ENCODE measurements around the gene KHDC4.

The KHDC4 gene

GRCh38 chr1:155962599-155963211 is 28.5 kb upstream of the KHDC4 start:
- Mint-ChIP-seq H3K4me1 (ENCODE audit: low read depth) (peaks cover 71% of the 10 kb centered on the region), H3K4me3 (no peak overlapping the region), H3K36me3 (ENCODE audit: low read depth) (peaks cover 98% of the 10 kb centered on the region), H3K9me3 (no peaks in the 10 kb centered on the region), H3K27me3 (no peaks in the 10 kb centered on the region), H3K27ac (peak overlapping the region; percentile 69)
- intact Hi-C loops (cut with micrococcal nuclease), result no loop called here

GRCh38 chr1:155961937-155962336 is 27.7 kb upstream of the KHDC4 start:
- H3K27me3 Mint-ChIP-seq, result no peaks in the 10 kb centered on the region
- no peaks in the 10 kb centered on the region for H3K9me3 Mint-ChIP-seq
- H3K27ac Mint-ChIP-seq, result peak overlapping the region; percentile 69
- no peak overlapping the region for H3K4me3 Mint-ChIP-seq
- H3K36me3 Mint-ChIP-seq (ENCODE audit: low read depth), result peaks cover 98% of the 10 kb centered on the region
- peaks cover 67% of the 10 kb centered on the region for H3K4me1 Mint-ChIP-seq (ENCODE audit: low read depth)
- intact Hi-C loops (cut with micrococcal nuclease), result no loop called here

GRCh38 chr1:155960081-155960745 is 26.0 kb upstream of the KHDC4 start:
- peaks cover 98% of the 10 kb centered on the region for H3K36me3 Mint-ChIP-seq (ENCODE audit: low read depth)
- intact Hi-C loops (cut with micrococcal nuclease), result no loop called here
- H3K9me3 Mint-ChIP-seq, result no peaks in the 10 kb centered on the region
- no peaks in the 10 kb centered on the region for H3K27me3 Mint-ChIP-seq
- peak overlapping the region; percentile 64 for H3K27ac Mint-ChIP-seq
- no peak overlapping the region for H3K4me3 Mint-ChIP-seq
- peaks cover 51% of the 10 kb centered on the region for H3K4me1 Mint-ChIP-seq (ENCODE audit: low read depth)

GRCh38 chr1:155957411-155957915 is 23.2 kb upstream of the KHDC4 start:
- Mint-ChIP-seq H3K27me3 (no peaks in the 10 kb centered on the region), H3K36me3 (ENCODE audit: low read depth) (peaks cover 100% of the 10 kb centered on the region), H3K4me1 (ENCODE audit: low read depth) (peaks cover 41% of the 10 kb centered on the region), H3K4me3 (no peak overlapping the region), H3K27ac (no peak overlapping the region), H3K9me3 (no peaks in the 10 kb centered on the region)
- intact Hi-C loops (cut with micrococcal nuclease), result no loop called here

GRCh38 chr1:155954645-155955044 is 20.4 kb upstream of the KHDC4 start:
- peaks cover 100% of the 10 kb centered on the region for H3K36me3 Mint-ChIP-seq (ENCODE audit: low read depth)
- H3K9me3 Mint-ChIP-seq, result no peaks in the 10 kb centered on the region
- peaks cover 40% of the 10 kb centered on the region for H3K4me1 Mint-ChIP-seq (ENCODE audit: low read depth)
- H3K27ac Mint-ChIP-seq, result peak overlapping the region; percentile 64
- H3K27me3 Mint-ChIP-seq, result no peaks in the 10 kb centered on the region
- H3K4me3 Mint-ChIP-seq, result no peak overlapping the region
- intact Hi-C loops (cut with micrococcal nuclease), result no loop called here

- H3K4me3 Mint-ChIP-seq, result no peak overlapping the region
- peaks cover 100% of the 10 kb centered on the region for H3K36me3 Mint-ChIP-seq (ENCODE audit: low read depth)
Observed at GRCh38 chr1:155952505-155952890, 18.3 kb upstream of the KHDC4 start.

GRCh38 chr1:155951753-155952504 is 17.7 kb upstream of the KHDC4 start:
- H3K36me3 Mint-ChIP-seq (ENCODE audit: low read depth), result peaks cover 100% of the 10 kb centered on the region
- H3K27me3 Mint-ChIP-seq, result no peaks in the 10 kb centered on the region
- intact Hi-C loops (cut with micrococcal nuclease), result no loop called here

More at GRCh38 chr1:155952505-155952890, 18.3 kb upstream of the KHDC4 start:
- Mint-ChIP-seq H3K27ac (peak overlapping the region; percentile 71), H3K27me3 (no peaks in the 10 kb centered on the region), H3K9me3 (no peaks in the 10 kb centered on the region), H3K4me1 (ENCODE audit: low read depth) (peaks cover 50% of the 10 kb centered on the region)
- intact Hi-C loops (cut with micrococcal nuclease), result no loop called here

GRCh38 chr1:155950829-155951228 is 16.6 kb upstream of the KHDC4 start:
- H3K9me3 Mint-ChIP-seq, result no peaks in the 10 kb centered on the region
- H3K36me3 Mint-ChIP-seq (ENCODE audit: low read depth), result peaks cover 100% of the 10 kb centered on the region
- peak overlapping the region; percentile 71 for H3K27ac Mint-ChIP-seq
- intact Hi-C loops (cut with micrococcal nuclease), result no loop called here
- peaks cover 65% of the 10 kb centered on the region for H3K4me1 Mint-ChIP-seq (ENCODE audit: low read depth)
- no peaks in the 10 kb centered on the region for H3K27me3 Mint-ChIP-seq
- no peak overlapping the region for H3K4me3 Mint-ChIP-seq

More at GRCh38 chr1:155951753-155952504, 17.7 kb upstream of the KHDC4 start:
- Mint-ChIP-seq H3K4me3 (no peak overlapping the region), H3K4me1 (ENCODE audit: low read depth) (peaks cover 54% of the 10 kb centered on the region), H3K9me3 (no peaks in the 10 kb centered on the region), H3K27ac (peak overlapping the region; percentile 71)

GRCh38 chr1:155947741-155948140 is 13.5 kb upstream of the KHDC4 start:
- peak overlapping the region; percentile 87 for H3K27ac Mint-ChIP-seq
- intact Hi-C loops (cut with micrococcal nuclease), result no loop called here
- H3K36me3 Mint-ChIP-seq (ENCODE audit: low read depth), result peaks cover 89% of the 10 kb centered on the region
- no peaks in the 10 kb centered on the region for H3K27me3 Mint-ChIP-seq
- H3K9me3 Mint-ChIP-seq, result no peaks in the 10 kb centered on the region
- H3K4me1 Mint-ChIP-seq (ENCODE audit: low read depth), result peaks cover 88% of the 10 kb centered on the region
- no peak overlapping the region for H3K4me3 Mint-ChIP-seq

- Mint-ChIP-seq H3K27me3 (no peaks in the 10 kb centered on the region), H3K36me3 (ENCODE audit: low read depth) (peaks cover 85% of the 10 kb centered on the region), H3K4me1 (ENCODE audit: low read depth) (peaks cover 89% of the 10 kb centered on the region), H3K4me3 (no peak overlapping the region), H3K27ac (peak overlapping the region; percentile 87), H3K9me3 (no peaks in the 10 kb centered on the region)
- intact Hi-C loops (cut with micrococcal nuclease), result no loop called here
Observed at GRCh38 chr1:155947292-155947691, 13.1 kb upstream of the KHDC4 start.

GRCh38 chr1:155946633-155947219 is 12.5 kb upstream of the KHDC4 start:
- Mint-ChIP-seq H3K27me3 (no peaks in the 10 kb centered on the region), H3K4me3 (no peak overlapping the region), H3K4me1 (ENCODE audit: low read depth) (peaks cover 89% of the 10 kb centered on the region), H3K36me3 (ENCODE audit: low read depth) (peaks cover 79% of the 10 kb centered on the region), H3K9me3 (no peaks in the 10 kb centered on the region), H3K27ac (peak overlapping the region; percentile 87)
- intact Hi-C loops (cut with micrococcal nuclease), result no loop called here

GRCh38 chr1:155944444-155944799 is 10.2 kb upstream of the KHDC4 start:
- H3K36me3 Mint-ChIP-seq (ENCODE audit: low read depth), result peaks cover 56% of the 10 kb centered on the region
- H3K4me1 Mint-ChIP-seq (ENCODE audit: low read depth), result peaks cover 91% of the 10 kb centered on the region
- H3K9me3 Mint-ChIP-seq, result no peaks in the 10 kb centered on the region
- no peak overlapping the region for H3K4me3 Mint-ChIP-seq
- no peaks in the 10 kb centered on the region for H3K27me3 Mint-ChIP-seq
- H3K27ac Mint-ChIP-seq, result peak overlapping the region; percentile 87
- intact Hi-C loops (cut with micrococcal nuclease), result loop anchor here (5.0 kb wide), 1 partner anchor 33 kb away; the partner anchor contains the start of gene ARHGEF2

GRCh38 chr1:155942578-155943141 is 8.4 kb upstream of the KHDC4 start:
- H3K4me3 Mint-ChIP-seq, result no peak overlapping the region
- intact Hi-C loops (cut with micrococcal nuclease), result loop anchor here (5.0 kb wide), 1 partner anchor 35 kb away; the partner anchor contains the start of gene ARHGEF2
- no peaks in the 10 kb centered on the region for H3K9me3 Mint-ChIP-seq
- H3K27ac Mint-ChIP-seq, result peak overlapping the region; percentile 81
- no peaks in the 10 kb centered on the region for H3K27me3 Mint-ChIP-seq
- peaks cover 38% of the 10 kb centered on the region for H3K36me3 Mint-ChIP-seq (ENCODE audit: low read depth)
- H3K4me1 Mint-ChIP-seq (ENCODE audit: low read depth), result peaks cover 81% of the 10 kb centered on the region
